ENCODE data around the gene POU2AF1. TPM values are rescaled to one million over a fixed set of nuclear protein-coding genes. Genes with fewer than 3 reads are reported as not detected.
"Not testable (repeated sequence)": the region's sequence is repeated elsewhere in the genome, so short reads cannot be mapped to it uniquely, and the experiment has no call there.

The POU2AF1 gene
- total RNA-seq, 1 donor from 2014 or later, result not detected

- Mint-ChIP-seq H3K27me3 (ENCODE audit: low read depth) (peaks cover 12% of the 10 kb centered on the region), H3K36me3 (ENCODE audit: low read depth) (no peaks in the 10 kb centered on the region), H3K4me3 (ENCODE audit: unreplicated experiment) (no peak overlapping the region), H3K4me1 (ENCODE audit: low read depth) (no peaks in the 10 kb centered on the region), H3K9me3 (ENCODE audit: low read depth) (no peaks in the 10 kb centered on the region), H3K27ac (ENCODE audit: unreplicated experiment) (no peak overlapping the region)
- DNase-seq (ENCODE audit: low spot score), result no peak
- TF ChIP-seq CTCF (IDR thresholded peaks at IDR 0.05), result no peak
Measured at GRCh38 chr11:111403051-111403726, 24.1 kb upstream of the POU2AF1 start.

- Mint-ChIP-seq H3K27ac (ENCODE audit: unreplicated experiment) (no peak overlapping the region), H3K36me3 (ENCODE audit: low read depth) (no peaks in the 10 kb centered on the region), H3K4me1 (ENCODE audit: low read depth) (no peaks in the 10 kb centered on the region), H3K9me3 (ENCODE audit: low read depth) (no peaks in the 10 kb centered on the region), H3K4me3 (ENCODE audit: unreplicated experiment) (no peak overlapping the region), H3K27me3 (ENCODE audit: low read depth) (peaks cover 12% of the 10 kb centered on the region)
- no peak for TF ChIP-seq CTCF (IDR thresholded peaks at IDR 0.05)
- DNase-seq (ENCODE audit: low spot score), result no peak
Measured at GRCh38 chr11:111402411-111402810, 23.3 kb upstream of the POU2AF1 start.

- not testable (repeated sequence) for H3K27ac Mint-ChIP-seq (ENCODE audit: unreplicated experiment); H3K4me1 Mint-ChIP-seq (ENCODE audit: low read depth); H3K9me3 Mint-ChIP-seq (ENCODE audit: low read depth); DNase-seq (ENCODE audit: low spot score); H3K36me3 Mint-ChIP-seq (ENCODE audit: low read depth); H3K4me3 Mint-ChIP-seq (ENCODE audit: unreplicated experiment)
- peaks cover 12% of the 10 kb centered on the region for H3K27me3 Mint-ChIP-seq (ENCODE audit: low read depth)
Measured at GRCh38 chr11:111401957-111402356, 22.9 kb upstream of the POU2AF1 start.

GRCh38 chr11:111400595-111400994 is 21.5 kb upstream of the POU2AF1 start:
- H3K4me1 Mint-ChIP-seq (ENCODE audit: low read depth), result no peaks in the 10 kb centered on the region
- no peak for DNase-seq (ENCODE audit: low spot score)
- no peaks in the 10 kb centered on the region for H3K9me3 Mint-ChIP-seq (ENCODE audit: low read depth)
- H3K27ac Mint-ChIP-seq (ENCODE audit: unreplicated experiment), result no peak overlapping the region
- H3K27me3 Mint-ChIP-seq (ENCODE audit: low read depth), result peaks cover 8% of the 10 kb centered on the region
- H3K4me3 Mint-ChIP-seq (ENCODE audit: unreplicated experiment), result no peak overlapping the region
- TF ChIP-seq CTCF (IDR thresholded peaks at IDR 0.05), result no peak
- no peaks in the 10 kb centered on the region for H3K36me3 Mint-ChIP-seq (ENCODE audit: low read depth)

GRCh38 chr11:111399187-111400031 is 20.3 kb upstream of the POU2AF1 start:
- H3K27me3 Mint-ChIP-seq (ENCODE audit: low read depth), result peaks cover 11% of the 10 kb centered on the region
- TF ChIP-seq CTCF (IDR thresholded peaks at IDR 0.05), result no peak
- H3K36me3 Mint-ChIP-seq (ENCODE audit: low read depth), result no peaks in the 10 kb centered on the region

More at GRCh38 chr11:111399187-111400031, 20.3 kb upstream of the POU2AF1 start:
- Mint-ChIP-seq H3K4me3 (ENCODE audit: unreplicated experiment) (no peak overlapping the region), H3K27ac (ENCODE audit: unreplicated experiment) (no peak overlapping the region), H3K4me1 (ENCODE audit: low read depth) (no peaks in the 10 kb centered on the region), H3K9me3 (ENCODE audit: low read depth) (no peaks in the 10 kb centered on the region)
- no peak for DNase-seq (ENCODE audit: low spot score)

Measured in chondrocyte (in vitro differentiated cells).